Iris pigment epithelial cell (primary cell): ENCODE data around the gene ARFRP1.

ENCODE experiments used
- DNase-seq: peaks from one replicate; pipeline ENCODE4 v3.0.0-alpha.2; 2011; ENCODE audit warnings: low read depth

The ARFRP1 gene

DNA sequence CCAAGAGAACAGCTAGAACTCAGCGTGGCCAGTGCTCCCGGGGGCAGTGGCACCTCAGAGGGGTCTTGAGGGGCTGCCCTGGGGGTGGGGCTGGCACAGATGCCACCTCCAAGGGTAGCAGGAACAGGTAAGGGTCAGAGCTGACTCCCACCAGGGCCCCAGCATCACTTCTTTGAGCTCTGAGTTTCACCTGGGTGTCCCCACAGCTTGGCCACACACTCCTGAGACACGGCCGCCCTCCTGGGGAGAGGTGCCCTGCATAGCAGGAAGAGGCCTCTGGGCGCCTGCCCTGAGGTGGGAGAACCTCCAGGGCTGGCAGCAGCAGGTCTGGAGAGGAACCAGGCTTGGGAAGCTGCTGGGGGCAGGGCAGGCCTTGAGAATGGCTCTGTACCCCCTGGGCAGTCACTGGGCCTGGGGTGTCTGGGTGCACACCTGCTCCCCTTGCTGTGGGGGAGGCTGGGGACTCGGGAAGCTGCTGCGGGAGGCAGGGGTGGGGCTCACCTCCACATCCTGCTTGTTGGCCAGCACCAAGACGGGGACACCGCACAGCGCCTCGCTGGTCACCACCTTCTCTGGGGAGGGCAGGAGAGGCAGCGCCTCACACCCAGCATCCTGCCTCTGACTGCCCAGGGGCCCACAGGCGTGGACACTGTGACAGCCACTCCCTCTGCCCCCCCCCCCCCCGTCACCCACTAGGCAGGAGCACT, 6.3 kb downstream of the ARFRP1 start:
- DNase-seq, result no peak

DNA sequence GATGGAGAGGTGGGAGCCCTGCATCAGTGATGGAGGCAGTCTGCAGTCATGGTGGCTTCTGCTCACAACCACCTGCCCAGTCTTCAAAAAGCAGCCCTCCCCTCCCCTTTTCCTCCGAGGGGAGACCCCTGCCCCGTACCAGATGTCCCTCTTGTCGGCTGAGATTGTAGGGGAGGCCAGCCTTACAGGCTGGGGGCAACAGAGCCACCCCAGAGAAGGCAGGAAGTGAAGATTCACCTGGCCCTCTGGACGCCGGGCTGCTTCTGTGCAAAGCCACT, 6.8 kb downstream of the ARFRP1 start:
- no peak for DNase-seq

DNA sequence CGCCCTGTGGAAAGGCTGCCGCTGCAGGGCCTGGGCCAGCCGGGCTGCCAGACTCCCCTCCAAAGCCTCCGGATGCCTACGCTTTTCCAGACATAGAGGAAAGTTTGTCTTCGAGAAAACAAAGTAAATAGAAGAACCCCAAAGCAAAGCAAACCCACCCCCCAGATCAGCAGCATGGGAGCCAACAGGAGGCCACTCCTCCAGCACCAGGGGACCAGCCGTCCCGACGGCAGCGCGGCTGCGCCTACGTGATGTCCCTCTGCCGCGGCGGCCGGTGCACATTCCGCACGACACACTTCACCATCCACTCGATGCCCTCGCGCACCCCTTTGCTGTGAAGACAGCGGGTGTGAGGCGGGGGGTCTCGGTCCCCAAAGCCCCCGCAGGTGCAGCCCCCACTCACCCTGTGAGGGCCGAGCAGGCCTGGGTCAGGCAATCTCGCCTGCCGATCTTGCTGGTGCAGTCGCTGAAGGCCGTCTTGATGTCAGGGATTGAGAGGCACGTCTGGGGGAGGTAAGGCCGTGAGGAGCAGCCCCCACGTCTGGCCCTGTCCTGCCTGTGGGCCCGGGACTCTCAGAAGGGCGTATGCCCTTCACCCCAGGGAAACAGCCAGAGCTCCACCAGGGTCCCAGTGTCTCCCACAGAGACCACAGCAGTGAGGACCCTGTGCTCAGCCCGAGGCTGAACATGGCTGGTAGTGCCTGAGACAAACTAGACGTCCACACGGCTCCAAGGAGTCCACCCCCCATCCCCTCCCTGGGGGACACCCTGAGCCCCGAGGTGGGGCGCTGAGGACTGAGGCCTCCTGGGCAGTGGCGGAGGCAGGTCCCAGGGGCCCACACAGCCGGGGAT, 7.4 kb downstream of the ARFRP1 start:
- DNase-seq, result no peak

DNA sequence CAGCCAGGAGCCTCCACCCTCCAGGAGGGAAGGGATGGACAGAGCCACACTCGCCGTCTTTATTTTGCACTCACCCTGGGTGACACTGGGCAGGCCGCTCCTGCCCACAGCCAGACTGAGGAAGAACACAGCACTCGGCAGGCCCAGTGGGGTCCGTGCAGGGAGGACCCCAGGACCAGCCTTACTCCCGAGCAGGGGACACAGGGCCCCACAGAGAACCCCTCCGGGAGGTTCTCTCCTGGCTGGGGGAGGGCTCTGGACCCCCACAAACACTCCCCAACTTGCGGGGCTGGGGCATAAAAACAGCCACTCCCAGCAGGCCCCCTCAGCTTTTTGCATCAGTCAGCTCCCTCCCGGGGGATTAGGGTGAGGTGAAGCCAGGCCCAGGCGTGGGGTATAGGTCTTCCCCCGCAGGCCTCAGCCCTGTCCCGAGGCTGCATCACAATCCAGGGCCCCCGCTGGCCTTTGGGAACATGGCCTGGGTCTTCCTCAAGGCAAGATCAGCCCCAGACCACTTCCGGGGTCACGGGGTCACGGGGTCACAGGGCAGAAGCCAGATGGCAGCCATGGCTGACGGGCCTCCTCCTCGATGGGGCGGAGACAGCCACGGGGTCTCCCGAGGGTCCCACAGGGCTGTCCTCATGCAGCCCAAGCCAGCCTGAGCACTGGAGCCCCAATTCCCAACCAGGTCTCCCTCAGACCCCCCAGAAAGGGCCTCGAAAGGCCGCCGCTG, 8.1 kb downstream of the ARFRP1 start:
- no peak for DNase-seq

DNA sequence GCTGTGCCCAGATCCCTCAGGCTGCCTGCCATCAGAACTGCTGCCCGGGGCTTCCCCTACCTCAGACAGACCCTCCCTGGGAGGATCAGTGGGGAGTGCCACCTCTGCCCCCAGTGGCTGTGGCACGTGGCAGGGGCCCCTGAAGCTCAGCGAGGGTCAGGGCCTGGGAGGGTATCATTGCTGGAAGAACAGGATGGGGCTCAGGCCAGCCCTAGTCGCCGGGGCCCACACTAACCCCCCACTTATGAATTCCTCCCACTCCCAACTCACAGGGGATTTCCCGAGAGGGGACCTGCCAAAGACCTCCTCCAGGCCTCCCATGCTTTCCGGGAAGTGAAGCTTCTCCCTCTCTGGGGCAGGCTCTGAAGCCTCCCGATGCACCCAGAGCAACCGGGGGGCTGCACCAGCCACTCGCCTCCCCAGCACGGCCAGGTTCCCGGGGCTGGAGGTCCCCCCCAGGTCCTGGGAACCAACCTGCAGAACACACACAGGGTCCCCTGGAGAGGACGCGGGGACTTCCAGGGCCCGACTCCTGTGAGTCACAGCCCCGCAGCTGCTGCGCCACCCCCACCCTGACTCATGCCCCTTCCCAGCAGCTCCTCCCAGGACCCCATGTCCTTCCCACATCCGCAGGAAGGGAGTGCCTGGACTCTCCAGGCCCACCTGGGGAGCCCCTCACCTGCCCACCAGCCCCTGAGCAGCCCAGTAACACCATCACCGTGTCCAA, 8.9 kb downstream of the ARFRP1 start:
- DNase-seq, result peak; percentile 93

DNA sequence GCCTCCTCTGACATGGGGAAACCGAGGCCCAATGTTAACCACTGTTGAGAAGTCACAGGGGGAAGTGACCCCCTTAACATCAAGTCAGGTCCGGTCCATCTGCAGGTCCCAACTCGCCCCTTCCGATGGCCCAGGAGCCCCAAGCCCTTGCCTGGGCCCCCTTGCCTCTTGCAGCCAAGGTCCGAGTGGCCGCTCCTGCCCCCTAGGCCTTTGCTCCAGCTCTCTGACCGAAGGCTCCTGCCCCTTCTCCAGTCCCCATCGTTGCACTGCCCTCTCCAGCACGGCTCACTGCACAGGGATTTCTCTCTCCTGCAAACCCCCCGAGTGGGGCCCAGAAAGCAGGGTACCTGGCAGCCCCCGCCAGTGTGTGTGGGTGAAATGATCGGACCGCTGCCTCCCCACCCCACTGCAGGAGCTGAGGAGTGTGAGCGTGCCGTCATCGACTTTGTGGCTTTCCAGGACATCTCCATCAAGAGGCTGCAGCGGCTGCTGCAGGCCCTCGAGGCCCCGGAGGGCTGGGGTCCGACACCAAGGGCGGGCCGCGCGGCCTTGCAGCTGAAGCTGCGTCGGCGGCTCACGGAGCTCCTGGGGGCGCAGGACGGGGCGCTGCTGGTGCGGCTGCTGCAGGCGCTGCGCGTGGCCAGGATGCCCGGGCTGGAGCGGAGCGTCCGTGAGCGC, 9.8 kb downstream of the ARFRP1 start:
- no peak for DNase-seq

DNA sequence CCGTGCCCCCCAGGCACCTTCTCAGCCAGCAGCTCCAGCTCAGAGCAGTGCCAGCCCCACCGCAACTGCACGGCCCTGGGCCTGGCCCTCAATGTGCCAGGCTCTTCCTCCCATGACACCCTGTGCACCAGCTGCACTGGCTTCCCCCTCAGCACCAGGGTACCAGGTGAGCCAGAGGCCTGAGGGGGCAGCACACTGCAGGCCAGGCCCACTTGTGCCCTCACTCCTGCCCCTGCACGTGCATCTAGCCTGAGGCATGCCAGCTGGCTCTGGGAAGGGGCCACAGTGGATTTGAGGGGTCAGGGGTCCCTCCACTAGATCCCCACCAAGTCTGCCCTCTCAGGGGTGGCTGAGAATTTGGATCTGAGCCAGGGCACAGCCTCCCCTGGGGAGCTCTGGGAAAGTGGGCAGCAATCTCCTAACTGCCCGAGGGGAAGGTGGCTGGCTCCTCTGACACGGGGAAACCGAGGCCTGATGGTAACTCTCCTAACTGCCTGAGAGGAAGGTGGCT, 10.4 kb downstream of the ARFRP1 start:
- DNase-seq, result no peak

DNA sequence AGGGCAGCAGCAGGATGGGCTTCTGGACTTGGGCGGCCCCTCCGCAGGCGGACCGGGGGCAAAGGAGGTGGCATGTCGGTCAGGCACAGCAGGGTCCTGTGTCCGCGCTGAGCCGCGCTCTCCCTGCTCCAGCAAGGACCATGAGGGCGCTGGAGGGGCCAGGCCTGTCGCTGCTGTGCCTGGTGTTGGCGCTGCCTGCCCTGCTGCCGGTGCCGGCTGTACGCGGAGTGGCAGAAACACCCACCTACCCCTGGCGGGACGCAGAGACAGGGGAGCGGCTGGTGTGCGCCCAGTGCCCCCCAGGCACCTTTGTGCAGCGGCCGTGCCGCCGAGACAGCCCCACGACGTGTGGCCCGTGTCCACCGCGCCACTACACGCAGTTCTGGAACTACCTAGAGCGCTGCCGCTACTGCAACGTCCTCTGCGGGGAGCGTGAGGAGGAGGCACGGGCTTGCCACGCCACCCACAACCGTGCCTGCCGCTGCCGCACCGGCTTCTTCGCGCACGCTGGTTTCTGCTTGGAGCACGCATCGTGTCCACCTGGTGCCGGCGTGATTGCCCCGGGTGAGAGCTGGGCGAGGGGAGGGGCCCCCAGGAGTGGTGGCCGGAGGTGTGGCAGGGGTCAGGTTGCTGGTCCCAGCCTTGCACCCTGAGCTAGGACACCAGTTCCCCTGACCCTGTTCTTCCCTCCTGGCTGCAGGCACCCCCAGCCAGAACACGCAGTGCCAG, 11.0 kb downstream of the ARFRP1 start, which contains the start of gene TNFRSF6B:
TSS of gene TNFRSF6B (plus strand) at position 25 of the 729 bp plus-strand sequence. CDS start at position 141, 116 bp downstream.
- no peak for DNase-seq

DNA sequence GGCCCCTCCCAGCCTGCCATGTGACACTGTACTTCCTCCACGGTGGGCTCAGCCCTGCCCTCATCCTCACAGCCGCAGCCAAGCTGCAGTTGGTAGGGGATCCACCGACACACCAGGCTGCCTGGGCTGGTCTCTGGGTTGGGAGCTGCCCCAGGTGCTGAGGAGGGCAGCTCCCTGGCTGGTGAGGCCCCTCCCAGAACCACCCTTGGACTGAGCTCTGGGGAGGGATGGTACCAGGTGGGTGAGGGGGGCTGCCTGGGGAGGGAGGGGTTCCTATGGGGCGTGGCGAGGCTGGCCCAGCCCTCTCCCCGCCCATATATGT, 11.5 kb downstream of the ARFRP1 start:
- DNase-seq, result peak; percentile 47

DNA sequence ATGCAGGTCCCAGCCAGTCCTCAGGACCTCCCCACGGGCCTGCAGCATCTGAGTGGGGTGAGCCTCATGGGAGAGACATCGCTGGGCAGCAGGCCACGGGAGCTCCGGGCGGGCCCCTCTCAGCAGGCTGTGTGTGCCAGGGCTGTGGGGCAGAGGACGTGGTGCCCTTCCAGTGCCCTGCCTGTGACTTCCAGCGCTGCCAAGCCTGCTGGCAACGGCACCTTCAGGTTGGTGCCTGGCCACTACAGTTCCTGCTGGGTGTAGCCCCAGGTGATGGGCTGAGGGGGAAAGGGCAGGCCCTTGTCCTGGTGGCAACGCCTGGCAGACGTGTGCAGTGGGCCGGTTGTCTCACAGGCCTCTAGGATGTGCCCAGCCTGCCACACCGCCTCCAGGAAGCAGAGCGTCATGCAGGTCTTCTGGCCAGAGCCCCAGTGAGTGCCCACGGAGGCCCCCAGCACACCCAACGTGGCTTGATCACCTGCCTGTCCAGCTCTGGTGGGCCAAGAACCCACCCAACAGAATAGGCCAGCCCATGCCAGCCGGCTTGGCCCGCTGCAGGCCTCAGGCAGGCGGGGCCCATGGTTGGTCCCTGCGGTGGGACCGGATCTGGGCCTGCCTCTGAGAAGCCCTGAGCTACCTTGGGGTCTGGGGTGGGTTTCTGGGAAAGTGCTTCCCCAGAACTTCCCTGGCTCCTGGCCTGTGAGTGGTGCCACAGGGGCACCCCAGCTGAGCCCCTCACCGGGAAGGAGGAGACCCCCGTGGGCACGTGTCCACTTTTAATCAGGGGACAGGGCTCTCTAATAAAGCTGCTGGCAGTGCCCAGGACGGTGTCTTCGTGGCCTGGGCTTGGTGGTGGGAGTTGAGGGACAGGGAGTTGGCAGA, 12.1 kb downstream of the ARFRP1 start:
- no peak for DNase-seq

DNA sequence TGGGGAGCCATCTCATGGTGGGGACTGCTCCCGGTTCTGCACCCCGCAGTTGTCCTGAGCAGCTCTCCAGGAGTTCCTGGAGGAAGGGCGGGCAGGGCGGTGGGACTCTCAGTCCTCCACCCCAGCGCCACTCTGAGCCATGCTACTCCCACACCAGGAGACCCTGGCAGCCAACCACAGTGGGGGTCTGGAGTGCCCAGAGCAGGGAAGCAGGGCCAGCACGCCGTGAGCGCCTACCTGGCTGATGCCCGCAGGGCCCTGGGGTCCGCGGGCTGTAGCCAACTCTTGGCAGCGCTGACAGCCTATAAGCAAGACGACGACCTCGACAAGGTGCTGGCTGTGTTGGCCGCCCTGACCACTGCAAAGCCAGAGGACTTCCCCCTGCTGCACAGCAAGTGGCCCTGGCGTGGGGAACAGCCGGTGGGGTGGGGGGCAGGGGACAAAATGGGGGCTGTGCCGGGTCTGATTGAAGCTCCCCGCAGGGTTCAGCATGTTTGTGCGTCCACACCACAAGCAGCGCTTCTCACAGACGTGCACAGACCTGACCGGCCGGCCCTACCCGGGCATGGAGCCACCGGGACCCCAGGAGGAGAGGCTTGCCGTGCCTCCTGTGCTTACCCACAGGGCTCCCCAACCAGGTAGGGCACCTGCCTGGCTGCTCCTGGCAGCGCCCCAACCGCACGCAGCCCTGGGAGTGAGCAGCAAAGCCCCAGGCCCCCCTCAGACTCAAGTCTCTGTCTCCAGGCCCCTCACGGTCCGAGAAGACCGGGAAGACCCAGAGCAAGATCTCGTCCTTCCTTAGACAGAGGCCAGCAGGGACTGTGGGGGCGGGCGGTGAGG, 13.0 kb downstream of the ARFRP1 start:
- DNase-seq, result no peak

DNA sequence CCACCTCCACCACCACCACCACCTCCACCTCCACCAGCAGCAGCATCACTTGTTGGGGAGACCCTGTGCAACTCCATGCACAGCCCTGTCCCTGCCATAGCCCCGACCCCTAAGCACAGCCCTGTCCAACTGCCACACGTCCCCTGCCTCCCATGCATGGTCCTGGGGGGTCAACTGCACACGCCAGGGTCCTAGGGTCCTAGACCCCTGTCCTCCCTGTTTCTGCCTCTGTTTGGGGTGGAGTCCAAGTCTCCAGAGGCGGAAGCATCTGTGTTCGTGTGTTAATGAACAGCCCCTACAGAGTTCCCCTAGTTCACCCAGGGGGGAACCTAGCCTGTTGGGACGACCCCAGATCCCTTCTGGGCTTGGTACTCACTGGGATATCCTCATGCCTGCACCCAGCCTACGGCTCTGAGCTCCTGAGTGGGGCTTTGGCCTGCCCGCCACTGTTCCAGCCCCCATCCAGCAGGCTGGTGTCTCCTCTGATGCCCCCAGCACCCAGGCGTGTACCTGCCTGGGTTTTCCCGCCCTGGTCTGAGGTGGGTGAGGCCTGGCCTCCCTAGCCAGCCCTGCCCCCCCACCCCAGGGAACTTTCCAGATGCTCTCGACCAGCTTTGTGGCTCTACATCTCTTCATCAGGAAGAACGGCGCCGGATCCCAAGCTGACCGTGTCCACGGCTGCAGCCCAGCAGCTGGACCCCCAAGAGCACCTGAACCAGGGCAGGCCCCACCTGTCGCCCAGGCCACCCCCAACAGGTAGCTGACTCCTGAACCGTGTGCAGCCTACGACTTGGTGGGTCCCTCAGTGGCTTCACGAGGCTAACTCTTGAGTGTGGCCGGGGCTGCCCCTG, 13.8 kb downstream of the ARFRP1 start:
- no peak for DNase-seq

DNA sequence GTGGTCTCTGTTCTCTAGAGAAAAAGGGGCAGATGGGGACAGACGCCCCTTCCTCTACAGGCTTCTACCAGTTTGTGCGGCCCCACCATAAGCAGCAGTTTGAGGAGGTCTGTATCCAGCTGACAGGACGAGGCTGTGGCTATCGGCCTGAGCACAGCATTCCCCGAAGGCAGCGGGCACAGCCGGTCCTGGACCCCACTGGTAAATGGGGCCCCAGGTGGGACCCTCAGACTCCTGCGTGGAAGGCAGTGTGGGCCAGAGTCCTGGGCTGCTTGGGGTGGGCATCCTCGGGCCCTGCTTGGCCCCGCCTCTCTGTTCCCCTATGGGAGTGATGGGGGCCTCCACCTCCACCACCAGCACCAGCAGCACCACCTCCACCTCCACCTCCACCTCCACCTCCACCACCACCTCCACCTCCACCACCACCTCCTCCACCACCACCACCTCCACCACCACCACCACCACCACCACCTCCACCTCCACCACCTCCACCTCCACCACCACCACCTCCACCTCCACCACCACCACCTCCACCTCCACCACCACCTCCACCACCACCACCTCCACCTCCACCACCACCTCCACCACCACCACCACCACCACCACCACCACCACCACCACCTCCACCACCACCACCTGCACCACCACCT, 14.6 kb downstream of the ARFRP1 start:
- DNase-seq, result no peak

DNA sequence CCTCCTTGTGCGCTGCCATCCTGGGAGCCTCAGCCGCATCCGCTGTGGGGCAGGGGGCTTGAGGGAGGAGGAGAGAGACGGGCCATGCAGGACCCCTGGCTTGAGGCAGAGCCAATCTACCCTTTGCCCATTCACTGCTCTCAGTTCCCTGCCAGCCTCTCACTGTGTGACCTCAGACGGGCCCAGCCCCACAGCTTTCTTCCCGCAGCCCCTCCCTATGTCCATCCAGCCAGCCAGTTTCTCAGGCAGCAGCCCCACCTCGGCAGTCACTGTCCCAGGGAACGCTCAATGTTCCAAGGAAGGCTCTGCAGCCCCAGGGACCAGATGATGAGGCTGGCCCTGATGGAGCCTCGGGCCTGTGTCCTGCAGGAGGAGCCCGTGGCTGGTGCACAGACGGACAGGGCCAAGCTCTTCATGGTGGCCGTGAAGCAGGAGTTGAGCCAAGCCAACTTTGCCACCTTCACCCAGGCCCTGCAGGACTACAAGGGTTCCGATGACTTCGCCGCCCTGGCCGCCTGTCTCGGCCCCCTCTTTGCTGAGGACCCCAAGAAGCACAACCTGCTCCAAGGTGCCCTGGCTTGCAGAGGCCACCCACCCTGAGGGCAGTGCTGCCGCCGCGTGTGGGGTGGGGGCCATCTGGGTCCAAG, 15.2 kb downstream of the ARFRP1 start:
- no peak for DNase-seq

DNA sequence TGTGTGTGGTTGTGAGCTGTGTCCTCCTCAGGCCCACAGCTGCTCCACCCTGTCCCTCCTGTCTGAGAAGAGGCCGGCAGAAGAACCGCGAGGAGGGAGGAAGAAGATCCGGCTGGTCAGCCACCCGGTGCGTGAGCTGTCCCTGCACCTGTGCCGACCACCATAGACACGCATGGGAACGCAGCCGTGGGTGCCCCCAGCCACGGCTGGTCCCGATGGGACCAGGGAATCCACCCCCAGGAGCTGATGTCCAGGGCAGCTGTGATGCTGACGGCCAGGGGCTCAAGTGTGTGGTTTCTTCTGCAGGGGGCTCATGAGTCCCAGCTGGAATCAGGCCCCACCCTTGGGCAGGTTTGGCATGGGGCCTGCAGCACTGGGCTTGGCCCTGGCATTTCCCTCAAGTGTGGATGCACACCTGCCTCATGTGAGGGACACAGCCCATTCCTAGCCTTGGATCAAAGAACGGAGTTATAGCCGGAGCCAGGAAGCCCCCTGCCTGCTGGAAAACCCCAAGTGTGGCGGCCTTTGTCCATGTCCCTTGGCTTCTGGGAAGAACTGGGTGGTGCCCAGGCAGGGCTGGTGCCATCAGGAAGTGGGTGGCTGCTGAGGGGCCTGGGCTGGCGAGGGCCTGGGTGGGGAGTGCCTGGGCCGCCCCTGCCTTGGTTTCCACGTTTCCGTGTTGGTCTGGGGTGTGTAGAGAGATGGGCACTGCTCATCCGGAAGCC, 15.9 kb downstream of the ARFRP1 start:
- no peak for DNase-seq
